Urinary bladder (tissue), 4 donors: ENCODE results near the gene CHIC2. TPM values are rescaled to one million over a fixed set of nuclear protein-coding genes. Genes with fewer than 3 reads are reported as not detected.

Experiments used
- DNase-seq: peaks from one replicate; pipeline ENCODE4 v3.0.0-alpha.2; 2015; ENCODE audit errors: extremely low spot score
- H3K27ac ChIP-seq: one replicate; pipeline ENCODE4 v1.5.1; 2013; ENCODE audit warnings: low read depth, mild to moderate bottlenecking, moderate library complexity
- H3K36me3 ChIP-seq: one replicate; pipeline ENCODE4 v1.6.1; 2013; ENCODE audit warnings: mild to moderate bottlenecking, moderate library complexity; ENCODE audit not compliant: insufficient read depth
- H3K4me1 ChIP-seq: one replicate; pipeline ENCODE4 v1.6.1; 2013; ENCODE audit warnings: mild to moderate bottlenecking, moderate library complexity; ENCODE audit not compliant: insufficient read depth
- H3K4me3 ChIP-seq: one replicate; pipeline ENCODE4 v1.5.1; 2013; ENCODE audit warnings: low read depth, low read length
- WGBS: extraction: QIAGEN DNeasy Blood & Tissue Kit; methylation state at CpG from one replicate; pipeline ENCODE4 v1.1.7; 2013; 5-methylcytosine and 5-hydroxymethylcytosine counted together
- polyA plus RNA-seq: library from polyadenylated mRNA; stranded (reverse); fragments of 200-250 nt; gene quantifications from one replicate; pipeline ENCODE4 v1.2.3, GENCODE V29; 2013
- small RNA-seq: library from RNA; depleted of rRNA; stranded (forward); fragments of <200 nt; gene quantifications from one replicate; pipeline ENCODE3, GENCODE V24; 2014
- total RNA-seq: library from RNA; depleted of rRNA; stranded (reverse); fragments of >200 nt; gene quantifications from one replicate; pipeline ENCODE4 v1.2.3, GENCODE V29; 2014
- donor health status: healthy with polysubstance abuse.
- donor health status: healthy.

The CHIC2 gene
- total and polyA plus RNA-seq, 2 donors: 27.3 to 39.5 TPM

DNA sequence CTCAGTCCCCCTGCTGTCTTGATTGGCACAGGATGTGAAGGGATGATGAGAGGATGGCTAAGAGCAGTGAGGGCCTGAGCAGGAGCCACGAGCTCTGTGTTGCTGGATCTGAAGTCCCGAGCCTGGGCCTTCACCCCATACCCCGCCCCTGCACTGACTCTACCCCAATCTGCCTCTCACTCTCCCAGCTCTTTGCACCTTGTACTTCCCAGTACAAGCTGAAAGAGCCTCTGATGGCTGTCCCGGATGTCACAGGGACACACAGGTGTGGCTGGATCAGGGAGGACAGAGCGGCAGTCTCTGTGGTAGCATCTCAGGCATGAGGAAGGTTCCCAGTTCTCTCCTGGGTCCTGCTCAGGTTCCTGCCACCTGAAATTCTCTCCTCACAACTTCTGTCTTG lies 103.6 kb downstream of the CHIC2 start:
- DNase-seq: no peak
- no peak overlapping the region for H3K4me3 ChIP-seq
- H3K4me1 ChIP-seq: no peaks in the 10 kb centered on the region
- no peak overlapping the region for H3K27ac ChIP-seq
- 91% methylated on average over 5 of the region's 5 CpGs for WGBS
- no peaks in the 10 kb centered on the region for H3K36me3 ChIP-seq

Small RNAs within 50 kb of the gene (small RNA-seq; reads per million reads assigned to genes)
- gene AC110792.1: not detected
- not detected for gene AC110792.3

Other genes with a start within 250 kb of the CHIC2 start
- gene GSX2, start 35.6 kb upstream of the CHIC2 start, total RNA-seq: not detected
- gene GSX2, start 35.6 kb upstream of the CHIC2 start, polyA plus RNA-seq: not detected
- gene PDGFRA, start 164.7 kb upstream of the CHIC2 start, total RNA-seq: 254 TPM
- gene PDGFRA, start 164.7 kb upstream of the CHIC2 start, polyA plus RNA-seq: 189 TPM